GM12892 (cell line): ENCODE data around the gene GPR63.

Experiments
- POLR2A ChIP-seq: IDR thresholded peaks from 2 replicates; pipeline ENCODE4 v1.6.1; 2011; ENCODE audit warnings: low read depth, low read length, control low read depth
- POLR2AphosphoS5 ChIP-seq: IDR thresholded peaks from 2 replicates; pipeline ENCODE4 v1.6.1; 2011; ENCODE audit warnings: low read depth, low read length, control low read depth
- TAF1 ChIP-seq: IDR thresholded peaks from 2 replicates; pipeline ENCODE4 v1.6.1; 2011; ENCODE audit warnings: low read depth, mild to moderate bottlenecking, control low read depth, low read length, borderline replicate concordance

- no peak for TF ChIP-seq TAF1
- TF ChIP-seq POLR2A = no peak
- no peak for TF ChIP-seq POLR2AphosphoS5
Measured at GRCh38 chr6:96761794-96762193, 75.5 kb downstream of the GPR63 start.
